Osteocyte (in vitro differentiated cells): ENCODE data around the gene RIPOR3. TPM values are rescaled to one million over a fixed set of nuclear protein-coding genes. Genes with fewer than 3 reads are reported as not detected.

Experiments used
- DNase-seq: peaks from one replicate; pipeline ENCODE4 v3.0.0; 2021; ENCODE audit warnings: mixed read lengths; ENCODE audit not compliant: unreplicated experiment; ENCODE audit errors: extremely low spot score
- H3K27ac Mint-ChIP-seq: one replicate; pipeline ENCODE4 v1.8.0; 2021; ENCODE audit warnings: mild to moderate bottlenecking, mixed read lengths; ENCODE audit not compliant: unreplicated experiment
- H3K27me3 Mint-ChIP-seq: one replicate; pipeline ENCODE4 v1.8.0; 2021; ENCODE audit warnings: mixed read lengths; ENCODE audit not compliant: unreplicated experiment
- H3K36me3 Mint-ChIP-seq: one replicate; pipeline ENCODE4 v1.8.0; 2021; ENCODE audit warnings: mixed read lengths; ENCODE audit not compliant: unreplicated experiment
- H3K4me1 Mint-ChIP-seq: one replicate; pipeline ENCODE4 v1.8.0; 2021; ENCODE audit warnings: mixed read lengths; ENCODE audit not compliant: unreplicated experiment
- H3K4me3 Mint-ChIP-seq: one replicate; pipeline ENCODE4 v1.8.0; 2021; ENCODE audit warnings: mild to moderate bottlenecking, moderate library complexity, mixed read lengths; ENCODE audit not compliant: unreplicated experiment
- H3K9me3 Mint-ChIP-seq: one replicate; pipeline ENCODE4 v1.8.0; 2021; ENCODE audit warnings: mixed read lengths; ENCODE audit not compliant: unreplicated experiment
- CTCF ChIP-seq: fragments of 200-600 bp; sonication (generic); IDR thresholded peaks from 2 replicates; pipeline ENCODE4 v1.5.0; 2021; ENCODE audit warnings: antibody characterized with exemption, mild to moderate bottlenecking, moderate library complexity
- total RNA-seq: library from RNA; stranded (reverse); gene quantifications from 2 replicates; pipeline ENCODE4 v1.2.1, GENCODE V29; 2021

RIPOR3 gene
- total RNA-seq, 1 donor from 2014 or later: 0.11 TPM

DNA sequence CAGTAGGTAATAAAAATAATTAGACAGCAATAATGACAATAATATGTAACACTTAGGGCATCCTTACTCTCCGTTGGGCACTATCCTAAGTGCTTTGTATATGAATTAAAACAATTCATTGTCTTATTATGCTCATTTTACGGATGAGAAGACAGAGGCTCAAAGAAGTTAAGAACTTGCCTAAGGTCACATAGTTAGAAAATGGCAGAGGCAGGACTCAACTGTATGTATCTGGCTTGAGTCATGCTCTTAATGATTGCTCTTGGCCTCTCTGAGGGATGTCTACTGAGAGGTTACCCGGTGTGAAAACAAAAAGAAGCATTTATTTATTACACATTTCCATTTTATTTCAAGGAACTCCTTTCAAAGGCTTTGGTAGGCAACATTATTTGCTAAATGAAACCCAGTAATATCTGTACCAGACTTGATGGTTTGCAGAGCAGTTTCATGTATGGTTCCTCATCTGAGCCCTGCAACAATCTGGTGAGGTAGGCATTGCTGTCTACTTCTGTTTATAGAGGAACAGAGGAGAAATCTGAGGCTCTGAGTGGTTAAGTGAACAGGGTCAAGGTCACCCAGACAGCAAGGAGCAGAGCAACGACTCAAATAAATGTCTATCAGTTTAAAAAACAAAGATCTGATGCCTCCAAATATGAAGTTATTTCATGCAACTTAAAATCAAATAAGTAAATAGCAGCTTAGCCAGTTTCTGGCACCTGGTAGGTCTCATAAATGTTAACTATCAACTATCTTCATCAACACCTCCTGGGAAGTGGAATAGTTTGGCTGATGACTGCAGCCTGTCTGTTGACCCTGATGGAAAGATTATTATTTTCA is 35.8 kb upstream of the RIPOR3 start:
- Mint-ChIP-seq H3K27me3 (peaks cover under 1% of the 10 kb centered on the region), H3K4me3 (no peak overlapping the region), H3K36me3 (no peaks in the 10 kb centered on the region), H3K4me1 (peaks cover 7% of the 10 kb centered on the region), H3K9me3 (no peaks in the 10 kb centered on the region), H3K27ac (no peak overlapping the region)
- DNase-seq: no peak
- no peak for TF ChIP-seq CTCF

- TF ChIP-seq CTCF: no peak
- Mint-ChIP-seq H3K4me1 (peaks cover 5% of the 10 kb centered on the region), H3K9me3 (no peaks in the 10 kb centered on the region), H3K4me3 (no peak overlapping the region), H3K27me3 (no peaks in the 10 kb centered on the region), H3K36me3 (no peaks in the 10 kb centered on the region), H3K27ac (no peak overlapping the region)
- DNase-seq: no peak
Observed at GRCh38 chr20:50725724-50726005, 34.3 kb upstream of the RIPOR3 start.

GRCh38 chr20:50724851-50725723 is 33.7 kb upstream of the RIPOR3 start:
- Mint-ChIP-seq H3K36me3 (no peaks in the 10 kb centered on the region), H3K4me3 (no peak overlapping the region), H3K27me3 (no peaks in the 10 kb centered on the region), H3K9me3 (no peaks in the 10 kb centered on the region), H3K4me1 (no peaks in the 10 kb centered on the region), H3K27ac (no peak overlapping the region)
- peak; percentile 91 for DNase-seq
- TF ChIP-seq CTCF: no peak

GRCh38 chr20:50724112-50724725 is 32.9 kb upstream of the RIPOR3 start:
- TF ChIP-seq CTCF: no peak
- Mint-ChIP-seq H3K36me3 (no peaks in the 10 kb centered on the region), H3K27me3 (no peaks in the 10 kb centered on the region), H3K27ac (no peak overlapping the region), H3K4me1 (no peaks in the 10 kb centered on the region), H3K9me3 (no peaks in the 10 kb centered on the region), H3K4me3 (no peak overlapping the region)
- no peak for DNase-seq

DNA sequence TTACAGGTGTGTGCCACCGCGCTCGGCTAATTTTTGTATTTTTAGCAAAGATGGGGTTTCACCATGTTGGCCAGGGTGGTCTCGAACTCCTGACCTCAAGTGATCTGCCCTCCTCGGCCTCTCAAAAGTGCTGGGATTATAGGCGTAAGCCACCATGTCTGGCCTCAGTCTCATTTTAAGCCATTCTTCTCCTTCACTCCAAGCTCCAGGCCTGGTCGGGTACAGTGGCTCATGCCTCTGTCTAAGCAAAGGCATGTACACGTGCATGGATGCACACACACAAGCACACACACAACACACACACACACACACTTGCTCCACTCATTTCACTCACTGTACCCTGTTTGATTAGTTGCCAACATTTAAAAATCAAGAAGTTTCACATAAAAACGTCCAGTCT is 32.3 kb upstream of the RIPOR3 start:
- TF ChIP-seq CTCF: no peak
- no peak overlapping the region for H3K27ac Mint-ChIP-seq
- H3K27me3 Mint-ChIP-seq: no peaks in the 10 kb centered on the region
- H3K4me1 Mint-ChIP-seq: no peaks in the 10 kb centered on the region
- no peaks in the 10 kb centered on the region for H3K36me3 Mint-ChIP-seq
- no peak for DNase-seq
- no peaks in the 10 kb centered on the region for H3K9me3 Mint-ChIP-seq
- no peak overlapping the region for H3K4me3 Mint-ChIP-seq
